HEK293T (cell line): ENCODE data around the gene FAM72D.
"Not testable (repeated sequence)": the region's sequence is repeated elsewhere in the genome, so short reads cannot be mapped to it uniquely, and the experiment has no call there.

Experiments
- ARNT ChIP-seq: fragments of 450-650 bp; IDR thresholded peaks from 2 replicates; pipeline ENCODE4 v1.6.1; 2017; ENCODE audit warnings: mild to moderate bottlenecking
- BHLHE40 ChIP-seq: fragments of 450-650 bp; IDR thresholded peaks from 2 replicates; pipeline ENCODE4 v1.6.1; 2016; ENCODE audit warnings: mild to moderate bottlenecking, moderate library complexity, borderline replicate concordance
- CTBP1 ChIP-seq: fragments of 450-650 bp; IDR thresholded peaks from 2 replicates; pipeline ENCODE4 v1.6.1; 2016; ENCODE audit warnings: borderline replicate concordance
- FOXA1 ChIP-seq: fragments of 450-650 bp; IDR thresholded peaks from 2 replicates; pipeline ENCODE4 v1.6.1; 2016; ENCODE audit warnings: mild to moderate bottlenecking
- FOXK2 ChIP-seq: fragments of 450-650 bp; IDR thresholded peaks from 2 replicates; pipeline ENCODE4 v1.6.1; 2016; ENCODE audit warnings: mild to moderate bottlenecking
- FOXM1 ChIP-seq: fragments of 450-650 bp; IDR thresholded peaks from 2 replicates; pipeline ENCODE4 v1.6.1; 2017; ENCODE audit warnings: mild to moderate bottlenecking, borderline replicate concordance
- HDGF ChIP-seq: fragments of 450-650 bp; IDR thresholded peaks from 2 replicates; pipeline ENCODE4 v1.6.1; 2017; ENCODE audit warnings: antibody characterized with exemption, borderline replicate concordance
- L3MBTL2 ChIP-seq: fragments of 450-650 bp; conservative IDR thresholded peaks from 2 replicates; pipeline ENCODE4 v1.6.1; 2016; ENCODE audit warnings: mild to moderate bottlenecking
- NFRKB ChIP-seq: fragments of 450-650 bp; IDR thresholded peaks from 2 replicates; pipeline ENCODE4 v1.6.1; 2016; ENCODE audit warnings: mild to moderate bottlenecking, moderate library complexity
- SP1 ChIP-seq: fragments of 450-650 bp; IDR thresholded peaks from 2 replicates; pipeline ENCODE4 v1.6.1; 2017
- SUZ12 ChIP-seq: fragments of 450-650 bp; IDR thresholded peaks from 2 replicates; pipeline ENCODE4 v1.6.1; 2016; ENCODE audit warnings: mild to moderate bottlenecking
- TARDBP ChIP-seq: fragments of 450-650 bp; IDR thresholded peaks from 2 replicates; pipeline ENCODE4 v1.6.1; 2016
- ZNF384 ChIP-seq: fragments of 450-650 bp; IDR thresholded peaks from 2 replicates; pipeline ENCODE4 v1.6.1; 2016

DNA sequence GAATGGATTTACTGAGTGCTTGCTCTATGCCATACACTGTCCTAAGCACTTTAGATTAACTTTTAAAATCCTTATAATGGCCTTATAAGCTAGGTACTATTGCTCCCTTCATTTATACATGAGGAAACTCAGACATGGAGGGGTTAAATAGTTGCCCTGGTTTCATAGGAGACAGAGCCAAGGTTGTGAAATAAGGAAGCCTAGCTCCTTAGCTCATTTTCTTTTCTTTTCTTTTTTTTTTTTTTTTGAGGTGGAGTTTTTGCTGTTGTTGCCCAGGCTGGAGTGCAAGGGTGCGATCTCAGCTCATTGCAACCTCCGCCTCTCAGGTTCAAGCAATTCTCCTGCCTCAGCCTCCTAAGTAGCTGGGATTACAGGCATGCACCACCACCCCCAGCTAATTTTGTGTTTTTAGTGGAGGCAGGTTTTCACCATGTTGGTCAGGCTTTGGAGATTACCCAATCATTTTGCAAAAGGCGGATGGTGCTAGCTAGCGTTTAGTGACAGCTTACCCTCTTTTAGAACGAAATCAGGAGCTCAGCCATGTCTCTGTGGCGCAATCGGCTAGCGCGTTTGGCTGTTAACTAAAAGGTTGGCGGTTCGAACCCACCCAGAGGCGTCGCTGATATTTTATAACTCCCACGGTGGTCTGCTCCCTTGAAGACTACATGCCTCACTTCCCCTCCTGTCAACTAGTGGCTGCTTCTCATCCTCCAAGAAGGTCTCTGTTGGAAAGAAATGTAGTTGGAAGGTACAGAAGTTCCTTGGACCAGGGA is 33.1 kb downstream of the FAM72D start:
- not testable (repeated sequence) for TF ChIP-seq BHLHE40, SUZ12, TARDBP, NFRKB, ARNT, CTBP1, L3MBTL2, HDGF, ZNF384, FOXK2, FOXM1, SP1, FOXA1
